NCI-H226 (cell line): ENCODE results near the gene ILF3.

Experiments
- DNase-seq: peaks from one replicate; pipeline ENCODE4 v3.0.0-alpha.2; 2015

Gene ILF3

GRCh38 chr19:10653732-10654609 is at the start of gene ILF3:
Gene ILF3 (plus strand): TSS chr19:10654346. CDS start chr19:10670606, 16,260 bp downstream.
- peak; percentile 99 for DNase-seq

- peak; percentile 37 for DNase-seq
Measured at GRCh38 chr19:10604460-10604980, 49.6 kb upstream of the ILF3 start.

GRCh38 chr19:10611907-10612306 is 42.2 kb upstream of the ILF3 start:
- no peak for DNase-seq

- DNase-seq = no peak
Measured at GRCh38 chr19:10612499-10613119, 41.5 kb upstream of the ILF3 start.

GRCh38 chr19:10615429-10616023 is 38.6 kb upstream of the ILF3 start:
- no peak for DNase-seq

GRCh38 chr19:10617409-10618121 is 36.6 kb upstream of the ILF3 start:
- peak; percentile 92 for DNase-seq

- no peak for DNase-seq
Measured at GRCh38 chr19:10618846-10619245, 35.3 kb upstream of the ILF3 start.

- no peak for DNase-seq
Measured at GRCh38 chr19:10620786-10621185, 33.4 kb upstream of the ILF3 start.

GRCh38 chr19:10621966-10622365 is 32.2 kb upstream of the ILF3 start:
- DNase-seq = no peak

GRCh38 chr19:10624585-10624984 is 29.6 kb upstream of the ILF3 start:
- no peak for DNase-seq

- peak; percentile 65 for DNase-seq
Measured at GRCh38 chr19:10625003-10625761, 29.0 kb upstream of the ILF3 start, which contains the start of gene SLC44A2. Gene SLC44A2 (plus strand): TSS chr19:10625553. CDS start chr19:10625634, 81 bp downstream.

GRCh38 chr19:10625762-10626138 is 28.4 kb upstream of the ILF3 start:
- DNase-seq = no peak

GRCh38 chr19:10631874-10632273 is 22.3 kb upstream of the ILF3 start:
- DNase-seq = no peak

- no peak for DNase-seq
Measured at GRCh38 chr19:10634430-10634829, 19.7 kb upstream of the ILF3 start.

GRCh38 chr19:10634963-10635362 is 19.2 kb upstream of the ILF3 start:
- DNase-seq = no peak

GRCh38 chr19:10636304-10636972 is 17.7 kb upstream of the ILF3 start:
- no peak for DNase-seq

- no peak for DNase-seq
Measured at GRCh38 chr19:10637894-10638293, 16.3 kb upstream of the ILF3 start.

- no peak for DNase-seq
Measured at GRCh38 chr19:10639836-10640235, 14.3 kb upstream of the ILF3 start.

GRCh38 chr19:10640361-10640760 is 13.8 kb upstream of the ILF3 start:
- no peak for DNase-seq

GRCh38 chr19:10641248-10641647 is 12.9 kb upstream of the ILF3 start:
- no peak for DNase-seq

- no peak for DNase-seq
Measured at GRCh38 chr19:10642473-10643171, 11.5 kb upstream of the ILF3 start.
